A549 treated with AZD9567 at 1 μM for 4 hours (cell line): ENCODE data around the gene GOLGA8J. TPM values are rescaled to one million over a fixed set of nuclear protein-coding genes. Genes with fewer than 3 reads are reported as not detected.

Source experiments
- total RNA-seq: library from RNA; stranded (reverse); fragments of 200-300 nt; extraction: Qiagen RNA extraction; gene quantifications from 5 replicates; pipeline ENCODE4 v1.2.3, GENCODE V29; 2022; ENCODE audit not compliant: insufficient read depth

The GOLGA8J gene, protein sequence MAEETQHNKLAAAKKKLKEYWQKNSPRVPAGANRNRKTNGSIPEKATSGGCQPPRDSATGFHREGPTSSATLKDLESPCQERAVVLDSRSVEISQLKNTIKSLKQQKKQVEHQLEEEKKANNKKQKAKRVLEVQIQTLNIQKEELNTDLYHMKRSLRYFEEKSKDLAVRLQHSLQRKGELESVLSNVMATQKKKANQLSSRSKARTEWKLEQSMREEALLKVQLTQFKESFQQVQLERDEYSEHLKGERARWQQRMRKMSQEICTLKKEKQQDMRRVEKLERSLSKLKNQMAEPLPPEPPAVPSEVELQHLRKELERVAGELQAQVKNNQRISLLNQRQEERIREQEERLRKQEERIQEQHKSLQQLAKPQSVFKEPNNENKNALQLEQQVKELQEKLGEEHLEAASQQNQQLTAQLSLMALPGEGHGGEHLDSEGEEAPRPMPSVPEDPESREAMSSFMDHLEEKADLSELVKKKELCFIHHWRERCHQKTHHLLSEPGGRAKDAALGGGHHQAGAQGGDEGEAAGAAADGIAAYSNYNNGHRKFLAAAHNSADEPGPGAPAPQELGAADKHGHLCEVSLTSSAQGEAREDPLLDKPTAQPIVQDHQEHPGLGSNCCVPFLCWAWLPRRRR
- total RNA-seq: 0.09 TPM in 1 of 5 replicates, not detected in the others

DNA sequence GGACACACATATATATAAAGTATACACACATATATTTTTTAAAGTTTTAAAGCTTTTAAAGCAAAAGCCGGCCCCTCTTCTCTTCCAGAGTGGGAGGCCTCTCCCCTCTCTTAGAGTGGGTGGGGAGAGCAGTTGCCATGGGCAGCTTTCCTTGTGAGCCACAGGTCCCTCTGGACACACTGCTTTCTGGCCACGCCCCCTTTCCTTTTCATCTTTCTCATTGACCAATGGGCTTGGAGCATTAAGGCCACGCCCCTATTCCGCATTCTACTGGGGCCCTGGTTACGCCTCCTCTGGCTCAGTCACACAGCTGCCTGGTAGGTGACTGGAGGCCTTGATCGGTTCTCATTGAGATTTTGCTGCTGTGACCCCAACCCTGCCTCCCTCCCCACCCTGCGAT, at the start of gene GOLGA8J:
Gene GOLGA8J (plus strand): TSS at position 301 of the 400 bp plus-strand sequence. CDS start 98 bp downstream, at position 399.

DNA sequence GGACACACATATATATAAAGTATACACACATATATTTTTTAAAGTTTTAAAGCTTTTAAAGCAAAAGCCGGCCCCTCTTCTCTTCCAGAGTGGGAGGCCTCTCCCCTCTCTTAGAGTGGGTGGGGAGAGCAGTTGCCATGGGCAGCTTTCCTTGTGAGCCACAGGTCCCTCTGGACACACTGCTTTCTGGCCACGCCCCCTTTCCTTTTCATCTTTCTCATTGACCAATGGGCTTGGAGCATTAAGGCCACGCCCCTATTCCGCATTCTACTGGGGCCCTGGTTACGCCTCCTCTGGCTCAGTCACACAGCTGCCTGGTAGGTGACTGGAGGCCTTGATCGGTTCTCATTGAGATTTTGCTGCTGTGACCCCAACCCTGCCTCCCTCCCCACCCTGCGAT, 52.0 kb downstream of the GOLGA8J start, which contains the start of gene GOLGA8T:
Gene GOLGA8T (plus strand): TSS at position 301 of the 400 bp plus-strand sequence. CDS start 98 bp downstream, at position 399.

Other genes starting within 250 kb of the GOLGA8J start
- gene GOLGA8T, start 52.1 kb downstream of the GOLGA8J start, total RNA-seq: 0.84 to 1.8 TPM (median 1.6 TPM) in 5 replicates